Endodermal cell (in vitro differentiated cells): Measurements from ENCODE around the gene IFI30. TPM values are rescaled to one million over a fixed set of nuclear protein-coding genes. Genes with fewer than 3 reads are reported as not detected.

Source experiments
- DNase-seq: peaks from one replicate; pipeline ENCODE4 v3.0.0-alpha.2; 2017
- H3K27ac ChIP-seq: 2 replicates; pipeline ENCODE4 v1.5.1; 2013; ENCODE audit warnings: mild to moderate bottlenecking, low read depth, low read length, moderate library complexity
- H3K27me3 ChIP-seq: 2 replicates; pipeline ENCODE4 v1.6.1; 2013; ENCODE audit warnings: mild to moderate bottlenecking, low read length, moderate library complexity; ENCODE audit not compliant: insufficient read depth, control insufficient read depth, poor library complexity, severe bottlenecking
- H3K36me3 ChIP-seq: 2 replicates; pipeline ENCODE4 v1.7.0; 2013; ENCODE audit warnings: mild to moderate bottlenecking, low read length, moderate library complexity; ENCODE audit not compliant: control insufficient read depth, insufficient read depth
- H3K4me1 ChIP-seq: one replicate; pipeline ENCODE4 v1.7.0; 2013; ENCODE audit warnings: low read length; ENCODE audit not compliant: control insufficient read depth, insufficient read depth
- H3K4me3 ChIP-seq: 2 replicates; pipeline ENCODE4 v1.5.1; 2013; ENCODE audit warnings: mild to moderate bottlenecking, low read length, moderate library complexity
- H3K9ac ChIP-seq: 2 replicates; pipeline ENCODE4 v1.6.1; 2013; ENCODE audit warnings: mild to moderate bottlenecking, low read length, moderate library complexity; ENCODE audit not compliant: poor library complexity, severe bottlenecking; ENCODE audit errors: extremely low read depth
- H3K9me3 ChIP-seq: 2 replicates; pipeline ENCODE4 v1.6.1; 2013; ENCODE audit warnings: mild to moderate bottlenecking, low read length, moderate library complexity; ENCODE audit not compliant: control insufficient read depth
- H3K27ac Mint-ChIP-seq: 2 replicates; pipeline ENCODE4 v1.8.0; 2020; ENCODE audit warnings: mixed read lengths
- H3K27me3 Mint-ChIP-seq: 2 replicates; pipeline ENCODE4 v1.8.0; 2021; ENCODE audit warnings: mild to moderate bottlenecking, mixed read lengths; ENCODE audit not compliant: insufficient read depth
- H3K36me3 Mint-ChIP-seq: 2 replicates; pipeline ENCODE4 v1.8.0; 2020; ENCODE audit warnings: low read depth, mixed read lengths
- H3K4me1 Mint-ChIP-seq: 2 replicates; pipeline ENCODE4 v1.8.0; 2020; ENCODE audit warnings: mixed read lengths
- H3K4me3 Mint-ChIP-seq: 2 replicates; pipeline ENCODE4 v1.8.0; 2020; ENCODE audit warnings: mild to moderate bottlenecking, moderate library complexity, mixed read lengths
- H3K9me3 Mint-ChIP-seq: 2 replicates; pipeline ENCODE4 v1.8.0; 2020; ENCODE audit warnings: mild to moderate bottlenecking, mixed read lengths
- WGBS, 2 experiments: methylation state at CpG; one replicate each; pipeline versions ENCODE4 v1.1.5 to v1.1.7; 2013; ENCODE audit warnings: missing lambda C conversion rate in 2 of 2, mixed read lengths in 1 of 2; ENCODE audit not compliant: insufficient coverage in 1 of 2, insufficient read length in 1 of 2; 5-methylcytosine and 5-hydroxymethylcytosine counted together
- total RNA-seq, 2 donors: library from RNA; stranded (reverse); fragmentation: NEBNext Ultra II Directional in 1 of 2; extraction: Animal tissue kit (Norgen Biotek cat#: 25700) in 1 of 2; gene quantifications; 2 replicates in 1 of 2; 3 replicates in 1 of 2; pipeline ENCODE4 v1.2.1, GENCODE V29; 2021
- TF ChIP-seq, protein P1 (sequence below): fragments of 200-600 bp; sonication (generic); conservative IDR thresholded peaks from 2 replicates; pipeline ENCODE4 v1.5.0; 2021; ENCODE audit warnings: antibody characterized with exemption, mild to moderate bottlenecking

The IFI30 gene
- total RNA-seq, 2 donors from 2014 or later: 10.6 to 11.0 TPM

DNA sequence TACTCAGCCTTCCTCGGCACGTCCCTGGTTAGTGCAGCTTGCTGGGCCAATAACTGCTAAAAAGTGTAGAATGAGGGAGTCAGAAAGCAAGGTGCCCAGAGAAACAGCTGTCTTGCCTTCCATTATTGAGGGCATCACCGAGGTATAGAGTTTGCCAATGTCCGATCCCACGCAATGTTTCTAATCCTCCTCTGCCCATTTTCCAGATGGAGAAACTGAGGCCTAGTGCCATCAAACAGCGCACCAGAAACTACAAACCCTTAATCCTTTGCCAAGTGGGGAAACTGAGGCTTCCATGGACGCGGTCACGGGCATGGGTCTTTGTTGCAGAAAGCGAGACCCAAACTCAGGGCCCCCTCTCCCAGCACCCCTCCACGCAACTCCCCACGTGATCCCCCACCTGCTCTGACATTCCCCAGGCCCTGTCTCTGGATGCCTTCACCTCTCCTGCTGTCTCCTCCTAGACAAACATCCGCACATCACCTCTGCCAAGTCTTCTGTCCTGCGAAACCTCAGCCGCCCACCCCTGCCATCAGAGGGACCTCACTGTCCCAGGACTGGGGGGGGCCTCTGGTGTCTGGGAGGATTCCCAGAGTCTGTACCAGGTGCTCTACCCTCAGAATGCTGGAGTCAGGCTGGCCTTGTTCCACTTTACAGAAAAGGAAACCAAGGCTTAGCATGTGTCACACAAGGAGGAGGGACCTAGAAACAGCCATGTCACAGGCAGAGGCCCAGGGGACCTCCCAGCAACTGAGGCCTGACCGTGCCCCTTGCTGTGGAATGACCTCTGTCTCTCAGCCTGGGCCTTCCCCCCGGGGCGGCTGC, 53.6 kb downstream of the IFI30 start:
- TF ChIP-seq, protein P1, sequence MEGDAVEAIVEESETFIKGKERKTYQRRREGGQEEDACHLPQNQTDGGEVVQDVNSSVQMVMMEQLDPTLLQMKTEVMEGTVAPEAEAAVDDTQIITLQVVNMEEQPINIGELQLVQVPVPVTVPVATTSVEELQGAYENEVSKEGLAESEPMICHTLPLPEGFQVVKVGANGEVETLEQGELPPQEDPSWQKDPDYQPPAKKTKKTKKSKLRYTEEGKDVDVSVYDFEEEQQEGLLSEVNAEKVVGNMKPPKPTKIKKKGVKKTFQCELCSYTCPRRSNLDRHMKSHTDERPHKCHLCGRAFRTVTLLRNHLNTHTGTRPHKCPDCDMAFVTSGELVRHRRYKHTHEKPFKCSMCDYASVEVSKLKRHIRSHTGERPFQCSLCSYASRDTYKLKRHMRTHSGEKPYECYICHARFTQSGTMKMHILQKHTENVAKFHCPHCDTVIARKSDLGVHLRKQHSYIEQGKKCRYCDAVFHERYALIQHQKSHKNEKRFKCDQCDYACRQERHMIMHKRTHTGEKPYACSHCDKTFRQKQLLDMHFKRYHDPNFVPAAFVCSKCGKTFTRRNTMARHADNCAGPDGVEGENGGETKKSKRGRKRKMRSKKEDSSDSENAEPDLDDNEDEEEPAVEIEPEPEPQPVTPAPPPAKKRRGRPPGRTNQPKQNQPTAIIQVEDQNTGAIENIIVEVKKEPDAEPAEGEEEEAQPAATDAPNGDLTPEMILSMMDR: no peak
- Histone ChIP-seq H3K4me3 (no peak overlapping the region), H3K27ac (no peak overlapping the region), H3K9ac (no peak overlapping the region), H3K27me3 (peaks cover 36% of the 10 kb centered on the region), H3K36me3 (no peaks in the 10 kb centered on the region), H3K4me1 (no peaks in the 10 kb centered on the region), H3K9me3 (no peaks in the 10 kb centered on the region)
- Mint-ChIP-seq H3K9me3 (no peaks in the 10 kb centered on the region), H3K27me3 (peaks cover 39% of the 10 kb centered on the region), H3K4me1 (peaks cover 7% of the 10 kb centered on the region), H3K36me3 (no peaks in the 10 kb centered on the region), H3K27ac (no peak overlapping the region), H3K4me3 (no peak overlapping the region)
- 82 to 93% methylated on average over 8 to 18 of the region's 18 CpGs for WGBS, 2 experiments
- DNase-seq: no peak

Other genes with a start within 250 kb of the IFI30 start
- 100 to 1,000 TPM; 129 to 143 TPM for gene CCDC124, start 240.8 kb upstream of the IFI30 start, total RNA-seq
- gene KCNN1, start 206.7 kb upstream of the IFI30 start, total RNA-seq: 1 to 10 TPM; 5.8 to 8.2 TPM
- gene ARRDC2, start 165.6 kb upstream of the IFI30 start, total RNA-seq: 1 to 10 TPM; 6.8 to 7.0 TPM
- not detected for gene IL12RB1, start 86.9 kb upstream of the IFI30 start, total RNA-seq
- 10 to 100 TPM; 13.0 to 15.1 TPM for gene MAST3, start 76.0 kb upstream of the IFI30 start, total RNA-seq
- 10 to 100 TPM; 52.9 to 58.8 TPM for gene PIK3R2, start 20.6 kb upstream of the IFI30 start, total RNA-seq
- gene MPV17L2, start 19.4 kb downstream of the IFI30 start, total RNA-seq: 10 to 100 TPM; 20.9 to 21.8 TPM
- gene RAB3A, start 30.2 kb downstream of the IFI30 start, total RNA-seq: 1 to 10 TPM; 3.6 to 3.9 TPM
- gene PDE4C, start 52.6 kb downstream of the IFI30 start, total RNA-seq: 1 to 10 TPM; 1.1 to 2.4 TPM
- gene IQCN, start 100.6 kb downstream of the IFI30 start, total RNA-seq: 1 to 10 TPM; 2.4 to 3.3 TPM
- 100 to 1,000 TPM; 112 to 148 TPM for gene JUND, start 107.8 kb downstream of the IFI30 start, total RNA-seq
- gene LSM4, start 149.3 kb downstream of the IFI30 start, total RNA-seq: 100 to 1,000 TPM; 252 to 276 TPM
- 1 to 10 TPM; 7.7 to 9.0 TPM for gene PGPEP1, start 166.8 kb downstream of the IFI30 start, total RNA-seq
- gene GDF15, start 212.3 kb downstream of the IFI30 start, total RNA-seq: 1 to 10 TPM in 1 of 2 donors, under 1 TPM in 1; 0.90 to 2.2 TPM
- gene LRRC25, start 223.8 kb downstream of the IFI30 start, total RNA-seq: not detected
- gene SSBP4, start 245.6 kb downstream of the IFI30 start, total RNA-seq: 10 to 100 TPM; 35.9 to 43.5 TPM